Neutrophil (primary cell): Measurements from ENCODE around the gene MGAM2.

Experiments
- H3K27ac ChIP-seq: fragments of 200-600 bp; sonication (generic); 2 replicates; pipeline ENCODE4 v1.5.1; 2016; ENCODE audit warnings: mild to moderate bottlenecking, moderate library complexity
- H3K27me3 ChIP-seq: fragments of 200-600 bp; sonication (generic); 2 replicates; pipeline ENCODE4 v1.6.0; 2016; ENCODE audit warnings: mild to moderate bottlenecking
- H3K36me3 ChIP-seq: fragments of 200-600 bp; sonication (generic); 2 replicates; pipeline ENCODE4 v1.5.1; 2017
- H3K4me1 ChIP-seq, 2 experiments: fragments of 200-600 bp in 1 of 2; sonication (generic) in 1 of 2; 1 replicate in 1 of 2; 2 replicates in 1 of 2; pipeline versions ENCODE4 v1.5.1 to v1.6.1; 2013 to 2016; ENCODE audit warnings: low read depth in 1 of 2, low read length in 1 of 2, mild to moderate bottlenecking in 1 of 2, moderate library complexity in 1 of 2; ENCODE audit not compliant: control insufficient read depth in 1 of 2, insufficient read depth in 1 of 2
- H3K4me3 ChIP-seq, 2 experiments: fragments of 200-600 bp in 1 of 2; sonication (generic) in 1 of 2; 1 replicate in 1 of 2; 2 replicates in 1 of 2; pipeline ENCODE4 v1.5.1; 2013 to 2016; ENCODE audit warnings: low read depth in 1 of 2, low read length in 1 of 2, mild to moderate bottlenecking in 1 of 2, moderate library complexity in 1 of 2
- H3K9me3 ChIP-seq: fragments of 200-600 bp; sonication (generic); 2 replicates; pipeline ENCODE4 v1.5.1; 2016
- CTCF ChIP-seq: fragments of 200-600 bp; sonication (generic); IDR thresholded peaks from 2 replicates; pipeline ENCODE4 v1.5.1; 2016; ENCODE audit warnings: antibody characterized with exemption

Gene MGAM2

GRCh38 chr7:142120524-142120923, 9.0 kb downstream of the MGAM2 start:
- TF ChIP-seq CTCF = no peak

GRCh38 chr7:142123184-142123583, 11.7 kb downstream of the MGAM2 start:
- H3K4me1 ChIP-seq = no peaks in the 10 kb centered on the region
- no peaks in the 10 kb centered on the region for H3K27me3 ChIP-seq
- no peak overlapping the region for H3K27ac ChIP-seq
- no peak for TF ChIP-seq CTCF
- H3K9me3 ChIP-seq = no peaks in the 10 kb centered on the region
- no peak overlapping the region for H3K4me3 ChIP-seq
- H3K36me3 ChIP-seq = no peaks in the 10 kb centered on the region

More at GRCh38 chr7:142120524-142120923, 9.0 kb downstream of the MGAM2 start:
- no peaks in the 10 kb centered on the region for H3K9me3 ChIP-seq
- H3K4me3 ChIP-seq = no peak overlapping the region
- H3K36me3 ChIP-seq = no peaks in the 10 kb centered on the region
- H3K27ac ChIP-seq = no peak overlapping the region
- no peaks in the 10 kb centered on the region for H3K4me1 ChIP-seq
- H3K27me3 ChIP-seq = no peaks in the 10 kb centered on the region

- Histone ChIP-seq H3K27me3 (no peaks in the 10 kb centered on the region), H3K9me3 (no peaks in the 10 kb centered on the region), H3K36me3 (no peaks in the 10 kb centered on the region), H3K4me3 (no peak overlapping the region), H3K27ac (no peak overlapping the region), H3K4me1 (no peaks in the 10 kb centered on the region)
- no peak for TF ChIP-seq CTCF
These were observed 13.9 kb downstream of the MGAM2 start for GRCh38 chr7:142125256-142125955.

- H3K4me1 ChIP-seq = no peaks in the 10 kb centered on the region
- H3K27me3 ChIP-seq = no peaks in the 10 kb centered on the region
- peaks cover 11% of the 10 kb centered on the region for H3K36me3 ChIP-seq
- no peaks in the 10 kb centered on the region for H3K9me3 ChIP-seq
- no peak for TF ChIP-seq CTCF
- H3K27ac ChIP-seq = no peak overlapping the region
- H3K4me3 ChIP-seq = no peak overlapping the region
These were observed 18.7 kb downstream of the MGAM2 start for GRCh38 chr7:142130267-142130666.

GRCh38 chr7:142131439-142132185, 20.1 kb downstream of the MGAM2 start:
- Histone ChIP-seq H3K4me1 (no peaks in the 10 kb centered on the region), H3K4me3 (no peak overlapping the region), H3K27ac (peak overlapping the region; percentile 43), H3K9me3 (no peaks in the 10 kb centered on the region), H3K27me3 (no peaks in the 10 kb centered on the region), H3K36me3 (peaks cover 11% of the 10 kb centered on the region)
- TF ChIP-seq CTCF = no peak
